SK-N-SH (cell line): ENCODE measurements around the gene EXOC6.

Experiments used
- POLR2AphosphoS5 ChIP-seq: IDR thresholded peaks from 2 replicates; pipeline ENCODE4 v1.6.1; 2012; ENCODE audit warnings: low read depth, low read length
- TCF12 ChIP-seq: IDR thresholded peaks from 2 replicates; pipeline ENCODE4 v1.4.0; 2012
- TF ChIP-seq, protein P1 (sequence below): fragments of 200-600 bp; sonication (generic); IDR thresholded peaks from 2 replicates; pipeline ENCODE4 v1.6.1; 2017; ENCODE audit warnings: antibody characterized with exemption, mild to moderate bottlenecking, moderate library complexity

DNA sequence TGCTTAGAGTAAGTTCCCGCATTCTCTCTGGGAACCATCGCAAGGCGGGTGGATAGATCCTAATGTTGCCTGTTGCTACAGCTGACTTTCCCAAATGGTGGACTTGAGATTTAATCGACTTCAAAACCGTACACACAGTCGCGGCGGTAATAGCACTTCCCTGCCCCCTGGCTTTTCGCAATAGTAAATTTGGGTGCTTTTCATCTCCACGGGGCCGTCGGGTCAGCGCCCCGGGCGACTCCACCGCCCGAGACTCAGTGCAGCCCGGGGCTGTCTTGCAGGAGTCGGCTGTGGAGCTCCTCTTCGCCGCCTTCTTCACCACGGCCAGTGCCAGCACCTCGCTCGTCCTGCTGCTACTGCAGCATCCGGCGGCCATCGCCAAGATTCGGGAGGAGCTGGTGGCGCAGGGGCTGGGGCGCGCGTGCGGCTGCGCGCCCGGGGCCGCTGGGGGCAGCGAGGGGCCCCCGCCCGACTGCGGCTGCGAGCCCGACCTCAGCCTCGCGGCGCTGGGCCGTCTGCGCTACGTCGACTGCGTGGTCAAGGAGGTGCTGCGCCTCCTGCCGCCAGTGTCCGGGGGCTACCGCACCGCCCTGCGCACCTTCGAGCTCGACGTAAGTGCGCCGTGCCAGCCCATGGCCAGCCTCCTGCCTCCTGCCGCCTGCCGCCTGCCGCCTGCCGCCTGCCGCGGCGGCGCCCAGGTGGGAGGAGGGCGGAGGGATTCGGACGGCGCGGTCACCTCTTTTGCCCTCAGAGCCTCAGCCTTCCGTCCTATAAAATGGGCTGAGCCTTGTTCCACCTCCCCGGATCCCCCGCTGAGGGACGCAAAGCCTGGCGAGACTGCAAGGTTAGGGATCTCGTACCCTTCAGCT lies 217.6 kb downstream of the EXOC6 start:
- TF ChIP-seq POLR2AphosphoS5 (no peak), TCF12 (no peak)
- TF ChIP-seq, protein P1, sequence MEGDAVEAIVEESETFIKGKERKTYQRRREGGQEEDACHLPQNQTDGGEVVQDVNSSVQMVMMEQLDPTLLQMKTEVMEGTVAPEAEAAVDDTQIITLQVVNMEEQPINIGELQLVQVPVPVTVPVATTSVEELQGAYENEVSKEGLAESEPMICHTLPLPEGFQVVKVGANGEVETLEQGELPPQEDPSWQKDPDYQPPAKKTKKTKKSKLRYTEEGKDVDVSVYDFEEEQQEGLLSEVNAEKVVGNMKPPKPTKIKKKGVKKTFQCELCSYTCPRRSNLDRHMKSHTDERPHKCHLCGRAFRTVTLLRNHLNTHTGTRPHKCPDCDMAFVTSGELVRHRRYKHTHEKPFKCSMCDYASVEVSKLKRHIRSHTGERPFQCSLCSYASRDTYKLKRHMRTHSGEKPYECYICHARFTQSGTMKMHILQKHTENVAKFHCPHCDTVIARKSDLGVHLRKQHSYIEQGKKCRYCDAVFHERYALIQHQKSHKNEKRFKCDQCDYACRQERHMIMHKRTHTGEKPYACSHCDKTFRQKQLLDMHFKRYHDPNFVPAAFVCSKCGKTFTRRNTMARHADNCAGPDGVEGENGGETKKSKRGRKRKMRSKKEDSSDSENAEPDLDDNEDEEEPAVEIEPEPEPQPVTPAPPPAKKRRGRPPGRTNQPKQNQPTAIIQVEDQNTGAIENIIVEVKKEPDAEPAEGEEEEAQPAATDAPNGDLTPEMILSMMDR = no peak
